Measurements from ENCODE around the gene CD300LF.

Gene CD300LF

DNA sequence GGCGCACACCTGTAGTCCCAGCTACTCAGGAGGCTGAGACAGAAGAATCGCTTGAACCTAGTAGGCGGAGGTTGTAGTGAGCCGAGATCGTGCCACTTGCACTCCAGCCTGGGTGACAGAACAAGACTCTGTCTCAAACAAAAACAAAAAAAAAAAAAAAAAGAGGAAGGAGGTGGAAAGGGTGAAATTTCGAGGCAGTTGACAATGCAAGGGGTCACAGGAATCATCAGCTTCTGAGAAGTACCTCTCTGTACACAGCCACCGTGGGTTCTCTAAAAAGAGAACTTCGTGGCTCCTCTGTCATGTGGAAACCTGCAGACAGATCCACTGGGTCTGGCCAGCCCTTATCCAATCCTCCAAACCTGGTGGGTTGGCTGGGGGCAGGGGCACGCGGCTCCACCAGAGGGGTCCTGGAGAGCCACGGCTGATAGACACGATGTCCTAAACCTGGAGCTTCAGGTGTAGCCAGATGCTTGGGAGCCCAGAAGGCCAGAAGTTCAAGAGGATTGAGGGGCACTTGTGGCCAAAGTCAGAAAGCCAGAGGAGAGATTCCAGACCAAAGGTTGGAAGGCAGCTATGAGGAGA is 540 bp upstream of the CD300LF start:
- no peak for DNase-seq (ENCODE audit: low spot score)
- in situ Hi-C loops (cut with MboI; ENCODE audit: low pct_unique_long_range_greater_than_20kb, low sequenced_read_pairs, unreplicated experiment): no loop called here
- no peak for TF ChIP-seq CTCF (IDR thresholded peaks at IDR 0.05; ENCODE audit: extremely low read depth, insufficient read depth, missing control alignments)

GRCh38 chr17:74712301-74712700 is 422 bp downstream of the CD300LF start:
- in situ Hi-C loops (cut with MboI; ENCODE audit: low pct_unique_long_range_greater_than_20kb, low sequenced_read_pairs, unreplicated experiment): no loop called here
- TF ChIP-seq CTCF (IDR thresholded peaks at IDR 0.05; ENCODE audit: extremely low read depth, insufficient read depth, missing control alignments): no peak

GRCh38 chr17:74711058-74711824 is 1.5 kb downstream of the CD300LF start:
- in situ Hi-C loops (cut with MboI; ENCODE audit: low pct_unique_long_range_greater_than_20kb, low sequenced_read_pairs, unreplicated experiment): no loop called here
- DNase-seq (ENCODE audit: low spot score): no peak
- TF ChIP-seq CTCF (IDR thresholded peaks at IDR 0.05; ENCODE audit: extremely low read depth, insufficient read depth, missing control alignments): no peak

More at GRCh38 chr17:74712301-74712700, 422 bp downstream of the CD300LF start:
- no peak for DNase-seq (ENCODE audit: low spot score)

DNA sequence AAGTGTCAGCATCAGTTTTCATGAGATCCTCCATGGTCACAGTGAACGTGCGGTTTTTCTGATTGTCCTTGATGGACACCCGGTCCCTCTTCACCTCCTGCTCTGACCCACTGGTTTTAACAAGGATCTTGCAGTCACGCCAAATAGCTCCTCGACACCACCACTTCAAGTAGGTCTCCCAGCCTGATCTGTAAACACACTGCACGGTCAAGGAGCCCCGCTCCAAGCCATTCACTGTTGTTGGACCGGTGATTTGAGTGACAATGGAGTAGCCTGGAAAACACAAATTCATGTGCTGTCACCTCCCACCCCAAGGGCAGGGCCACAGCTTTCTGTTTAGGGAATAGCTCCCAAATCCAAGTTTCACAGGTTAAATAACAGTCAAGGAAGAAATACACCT is 8.2 kb downstream of the CD300LF start:
- no peak for TF ChIP-seq CTCF (IDR thresholded peaks at IDR 0.05; ENCODE audit: extremely low read depth, insufficient read depth, missing control alignments)
- in situ Hi-C loops (cut with MboI; ENCODE audit: low pct_unique_long_range_greater_than_20kb, low sequenced_read_pairs, unreplicated experiment): no loop called here
- no peak for DNase-seq (ENCODE audit: low spot score)

- no peak for TF ChIP-seq CTCF (IDR thresholded peaks at IDR 0.05; ENCODE audit: extremely low read depth, insufficient read depth, missing control alignments)
- DNase-seq (ENCODE audit: low spot score): no peak
- in situ Hi-C loops (cut with MboI; ENCODE audit: low pct_unique_long_range_greater_than_20kb, low sequenced_read_pairs, unreplicated experiment): no loop called here
These were observed 9.4 kb downstream of the CD300LF start for GRCh38 chr17:74703311-74703710.

DNA sequence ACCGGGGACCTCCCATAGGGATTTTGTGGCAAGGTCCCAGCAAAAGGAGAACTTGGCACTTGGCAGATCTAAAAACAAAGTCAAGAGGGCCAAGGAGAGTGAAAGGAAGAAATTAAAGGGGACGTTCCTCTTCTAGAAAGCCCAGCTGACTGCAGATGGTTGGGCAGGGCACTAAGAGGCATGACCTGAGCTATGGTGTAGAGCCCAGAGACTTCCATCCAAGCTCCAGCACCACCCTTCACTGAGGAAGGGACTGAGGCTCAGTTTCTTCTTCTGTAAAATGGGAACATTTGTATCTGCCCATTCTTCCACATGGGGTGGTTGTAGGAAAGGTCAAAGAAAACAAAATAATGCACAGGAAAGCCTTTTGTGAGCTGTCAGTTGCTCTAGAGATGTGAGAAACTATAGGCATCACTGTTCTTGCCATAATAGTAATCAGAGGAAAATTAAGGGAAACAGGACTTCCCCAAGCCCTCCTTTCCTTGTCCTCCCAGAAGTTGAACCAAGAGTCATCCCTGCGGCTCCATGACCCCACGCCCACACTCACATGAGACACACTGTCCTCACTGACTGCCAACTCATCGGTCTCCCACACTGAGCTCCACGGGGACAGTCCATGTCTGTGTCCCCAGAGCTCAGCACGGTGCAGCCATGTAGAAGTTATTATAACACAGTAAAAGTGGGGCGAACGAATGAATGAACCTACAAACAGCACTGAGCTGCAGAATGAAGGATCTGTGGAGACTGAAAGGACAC is 10.4 kb downstream of the CD300LF start:
- in situ Hi-C loops (cut with MboI; ENCODE audit: low pct_unique_long_range_greater_than_20kb, low sequenced_read_pairs, unreplicated experiment): no loop called here
- TF ChIP-seq CTCF (IDR thresholded peaks at IDR 0.05; ENCODE audit: extremely low read depth, insufficient read depth, missing control alignments): no peak
- DNase-seq (ENCODE audit: low spot score): no peak
